GM18873 (cell line): Measurements from ENCODE around the gene PEBP1.
"Not testable (repeated sequence)": the region's sequence is repeated elsewhere in the genome, so short reads cannot be mapped to it uniquely, and the experiment has no call there.

Source experiments
- ATAC-seq: cut with Tn5 transposase; IDR thresholded peaks from one replicate; pipeline ENCODE4 v1.9.1; 2021; ENCODE audit warnings: mild to moderate bottlenecking, moderate library complexity, moderate number of reproducible peaks; ENCODE audit not compliant: unreplicated experiment, low FRiP score

Gene PEBP1

DNA sequence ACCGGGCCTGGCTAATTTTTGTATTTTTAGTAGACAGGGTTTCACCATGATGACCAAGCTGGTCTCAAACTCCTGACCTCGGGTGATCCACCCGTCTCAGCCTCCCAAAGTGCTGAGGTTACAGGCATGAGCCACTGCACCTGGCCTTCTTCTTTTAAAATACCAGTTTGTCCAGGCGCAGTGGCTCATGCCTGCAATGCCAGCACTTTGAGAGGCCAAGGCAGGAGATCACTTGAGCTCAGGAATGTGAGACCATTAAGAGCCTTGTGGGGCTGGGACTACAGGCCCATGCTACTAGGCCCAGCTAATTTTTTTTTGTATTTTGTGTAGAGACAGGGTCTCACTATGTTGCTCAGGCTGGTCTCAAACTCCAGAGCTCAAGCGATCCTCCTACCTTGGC lies 8.1 kb upstream of the PEBP1 start:
- no peak for ATAC-seq

DNA sequence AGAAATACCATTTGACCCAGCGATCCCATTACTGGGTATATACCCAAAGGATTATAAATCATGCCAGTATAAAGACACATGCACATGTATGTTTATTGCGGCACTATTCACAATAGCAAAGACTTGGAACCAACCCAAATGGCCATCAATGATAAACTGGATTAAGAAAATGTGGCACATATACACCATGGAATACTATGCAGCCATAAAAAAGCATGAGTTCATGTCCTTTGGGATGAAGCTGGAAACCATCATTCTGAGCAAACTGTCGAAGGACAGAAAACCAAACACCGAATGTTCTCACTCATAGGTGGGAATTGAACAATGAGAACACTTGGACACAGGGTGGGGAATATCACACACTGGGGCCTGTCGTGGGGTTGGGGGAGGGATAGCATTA lies 6.5 kb upstream of the PEBP1 start:
- not testable (repeated sequence) for ATAC-seq

DNA sequence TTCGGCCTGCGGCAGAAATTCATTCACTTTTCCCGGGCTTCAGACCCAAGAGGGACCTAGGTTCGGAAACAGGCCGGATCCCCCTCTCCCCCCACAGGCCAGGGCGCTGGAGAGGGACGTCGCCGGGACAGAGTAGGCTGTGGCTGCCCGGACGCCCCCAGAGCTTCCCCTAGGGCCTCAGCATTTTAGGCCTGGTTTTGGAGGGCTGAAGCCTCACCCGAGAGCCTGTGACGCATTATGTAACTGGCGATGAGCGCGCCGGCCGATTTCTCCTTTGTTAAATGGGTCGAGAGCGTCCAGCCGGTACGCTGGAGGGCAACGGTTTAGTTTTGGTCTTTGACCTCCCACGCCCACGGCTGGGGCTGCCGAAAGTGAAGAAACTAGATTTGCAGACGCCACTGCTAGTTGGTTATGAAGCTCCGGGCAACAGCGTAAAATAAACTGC lies 657 bp downstream of the PEBP1 start:
- ATAC-seq = peak; percentile 24

DNA sequence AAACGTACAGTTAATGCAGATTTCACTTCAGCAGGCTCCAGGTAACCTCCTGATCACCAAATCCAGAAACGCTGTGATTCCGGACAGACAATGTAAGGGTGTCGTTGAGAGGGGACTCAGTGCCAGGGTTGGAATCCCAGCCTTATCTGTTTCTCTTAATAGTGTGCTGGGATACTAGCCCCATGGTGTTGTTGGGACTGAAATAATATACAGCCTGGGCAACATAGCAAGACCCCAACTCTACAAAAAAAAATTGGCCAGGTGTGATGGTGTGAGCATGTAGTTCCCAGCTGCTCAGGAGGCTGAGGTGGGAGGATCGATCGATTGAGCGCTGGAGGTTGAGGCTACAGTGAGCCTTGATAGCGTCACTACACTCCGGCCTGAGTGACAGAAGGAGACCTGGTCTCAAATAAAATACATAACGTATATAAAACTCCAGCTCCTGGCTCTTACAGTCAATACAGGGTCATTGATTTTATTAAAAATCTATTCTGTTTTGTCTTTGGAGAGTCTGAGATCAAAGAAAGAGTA lies 1.3 kb downstream of the PEBP1 start:
- no peak for ATAC-seq

DNA sequence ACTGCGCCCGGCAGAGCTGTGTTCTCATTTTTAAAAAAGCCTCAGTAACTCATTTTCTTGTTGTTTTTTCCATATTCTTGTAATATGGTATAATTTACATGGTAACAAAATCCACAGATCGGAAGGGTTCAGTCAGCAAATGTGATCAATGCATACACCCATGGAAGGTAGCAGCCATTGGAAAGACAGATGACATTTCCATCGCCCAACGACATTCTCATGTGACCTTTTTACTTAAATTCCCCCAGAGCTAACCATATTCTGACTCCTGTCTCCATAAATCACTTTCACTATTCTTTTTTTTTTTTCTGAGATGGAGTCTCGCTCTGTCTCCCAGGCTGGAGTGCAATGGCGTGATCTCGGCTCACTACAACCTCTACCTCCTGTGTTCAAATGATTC lies 4.9 kb downstream of the PEBP1 start:
- no peak for ATAC-seq

DNA sequence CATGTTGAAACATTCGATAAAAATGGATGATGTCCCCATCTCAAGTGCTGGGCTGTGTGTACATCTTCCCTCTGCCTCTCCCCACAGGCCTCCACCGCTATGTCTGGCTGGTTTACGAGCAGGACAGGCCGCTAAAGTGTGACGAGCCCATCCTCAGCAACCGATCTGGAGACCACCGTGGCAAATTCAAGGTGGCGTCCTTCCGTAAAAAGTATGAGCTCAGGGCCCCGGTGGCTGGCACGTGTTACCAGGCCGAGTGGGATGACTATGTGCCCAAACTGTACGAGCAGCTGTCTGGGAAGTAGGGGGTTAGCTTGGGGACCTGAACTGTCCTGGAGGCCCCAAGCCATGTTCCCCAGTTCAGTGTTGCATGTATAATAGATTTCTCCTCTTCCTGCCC lies 8.6 kb downstream of the PEBP1 start:
- ATAC-seq = no peak

DNA sequence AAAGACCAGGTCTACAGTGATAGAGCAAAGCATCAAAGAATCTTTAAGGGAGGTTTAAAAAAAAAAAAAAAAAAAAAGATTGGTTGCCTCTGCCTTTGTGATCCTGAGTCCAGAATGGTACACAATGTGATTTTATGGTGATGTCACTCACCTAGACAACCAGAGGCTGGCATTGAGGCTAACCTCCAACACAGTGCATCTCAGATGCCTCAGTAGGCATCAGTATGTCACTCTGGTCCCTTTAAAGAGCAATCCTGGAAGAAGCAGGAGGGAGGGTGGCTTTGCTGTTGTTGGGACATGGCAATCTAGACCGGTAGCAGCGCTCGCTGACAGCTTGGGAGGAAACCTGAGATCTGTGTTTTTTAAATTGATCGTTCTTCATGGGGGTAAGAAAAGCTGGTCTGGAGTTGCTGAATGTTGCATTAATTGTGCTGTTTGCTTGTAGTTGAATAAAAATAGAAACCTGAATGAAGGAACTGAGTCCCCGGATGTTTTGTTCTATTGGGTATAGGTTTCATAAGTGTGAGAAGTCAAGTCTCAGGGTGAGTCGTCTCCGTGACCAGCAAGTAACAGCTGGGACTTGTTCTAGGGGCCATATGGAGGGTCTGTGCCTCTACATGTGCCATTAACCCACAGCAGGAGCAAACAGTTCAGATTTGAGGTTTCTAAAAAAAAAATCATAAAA lies 9.3 kb downstream of the PEBP1 start:
- no peak for ATAC-seq

DNA sequence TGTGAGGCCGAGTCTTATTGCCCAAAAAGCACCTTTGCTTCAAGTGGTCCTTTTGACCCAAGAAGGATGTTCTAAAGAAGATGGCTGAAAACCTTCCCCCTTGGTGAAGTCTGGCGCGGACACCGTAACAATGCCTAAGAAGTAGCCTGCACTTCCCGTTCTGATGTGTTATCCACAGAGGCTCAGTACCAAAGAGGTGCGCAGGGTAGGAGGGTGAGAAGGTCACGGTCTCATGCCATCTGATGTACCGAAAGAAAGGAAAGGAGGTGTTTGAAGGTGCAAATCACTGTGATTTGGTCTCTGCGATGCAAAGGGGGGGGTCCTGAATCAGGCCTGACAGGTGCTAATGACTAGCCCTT lies 9.9 kb downstream of the PEBP1 start:
- ATAC-seq = no peak

DNA sequence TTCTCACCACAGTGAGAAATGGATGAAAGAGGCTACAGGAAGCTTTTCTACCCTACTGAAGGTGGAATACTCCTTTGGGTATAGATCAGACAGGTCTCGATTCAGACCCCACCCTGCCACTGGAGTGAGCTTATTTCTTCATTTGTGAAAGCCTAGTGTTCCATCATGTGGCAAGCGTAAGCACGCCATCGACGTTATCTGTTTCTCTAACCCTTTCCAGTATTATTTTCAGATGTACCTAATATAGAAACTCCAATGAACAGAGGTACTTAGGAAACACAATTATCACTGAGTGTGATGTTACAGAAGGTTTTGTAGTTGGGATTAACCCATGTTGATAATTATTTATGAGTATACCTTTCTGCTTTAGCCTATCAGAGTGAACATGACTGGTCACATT lies 12.4 kb downstream of the PEBP1 start:
- no peak for ATAC-seq

DNA sequence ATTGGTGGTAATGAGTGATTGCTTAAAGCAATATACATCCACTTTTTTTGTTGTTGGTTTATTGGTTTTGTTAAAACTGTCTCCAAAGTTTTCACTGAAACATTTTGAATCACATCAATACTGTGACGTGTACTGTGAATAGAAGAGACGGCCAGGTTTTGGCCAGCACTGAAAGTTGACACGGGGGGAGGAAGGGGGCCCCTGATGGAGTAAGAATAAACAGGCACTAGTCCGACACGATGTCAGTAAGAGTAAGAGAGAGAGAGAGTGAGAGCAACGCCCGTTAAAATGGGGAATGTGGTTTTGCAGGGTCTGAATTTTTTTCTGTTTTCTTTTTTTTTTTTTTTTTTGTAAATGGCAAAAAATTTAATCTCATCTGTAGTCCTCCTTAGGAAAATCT lies 14.7 kb downstream of the PEBP1 start:
- ATAC-seq = no peak

DNA sequence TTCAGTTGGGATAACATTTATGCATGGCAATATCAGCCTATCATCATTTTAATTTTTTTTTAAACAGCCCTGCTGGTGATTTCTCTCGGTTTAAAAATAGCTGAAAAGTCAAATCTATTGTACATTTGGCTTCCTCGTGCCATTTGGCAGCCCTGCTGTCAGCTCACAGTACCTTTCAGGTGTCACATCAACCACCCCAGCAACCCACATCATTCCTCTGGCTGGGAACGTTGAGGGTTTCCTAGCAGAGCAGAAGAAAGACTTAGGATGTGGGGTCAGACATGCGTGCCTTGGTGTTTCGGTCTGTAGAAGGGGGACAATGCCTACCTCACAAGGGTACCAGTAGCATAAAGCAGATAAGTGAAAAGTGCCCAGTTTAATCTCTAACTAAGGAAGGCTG lies 15.8 kb downstream of the PEBP1 start:
- ATAC-seq = no peak

DNA sequence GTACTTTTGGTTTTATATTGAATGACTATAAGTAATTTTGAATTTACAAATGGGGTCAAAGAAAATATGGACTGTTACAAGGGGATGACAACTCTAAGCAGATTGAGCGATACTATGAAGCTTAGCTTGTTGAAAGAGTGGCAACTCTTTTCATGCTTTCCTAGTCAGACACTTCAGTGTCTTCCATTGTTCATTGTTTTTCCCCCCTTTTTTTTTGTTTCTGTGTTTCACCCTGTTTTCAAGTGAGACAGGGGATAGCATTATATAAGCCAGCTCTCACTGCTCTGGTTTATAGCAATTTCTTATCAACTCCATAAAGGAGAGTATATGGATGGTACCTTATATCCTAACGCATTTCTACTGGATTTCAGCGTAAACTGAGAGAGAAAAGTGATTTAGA lies 24.6 kb downstream of the PEBP1 start:
- no peak for ATAC-seq

DNA sequence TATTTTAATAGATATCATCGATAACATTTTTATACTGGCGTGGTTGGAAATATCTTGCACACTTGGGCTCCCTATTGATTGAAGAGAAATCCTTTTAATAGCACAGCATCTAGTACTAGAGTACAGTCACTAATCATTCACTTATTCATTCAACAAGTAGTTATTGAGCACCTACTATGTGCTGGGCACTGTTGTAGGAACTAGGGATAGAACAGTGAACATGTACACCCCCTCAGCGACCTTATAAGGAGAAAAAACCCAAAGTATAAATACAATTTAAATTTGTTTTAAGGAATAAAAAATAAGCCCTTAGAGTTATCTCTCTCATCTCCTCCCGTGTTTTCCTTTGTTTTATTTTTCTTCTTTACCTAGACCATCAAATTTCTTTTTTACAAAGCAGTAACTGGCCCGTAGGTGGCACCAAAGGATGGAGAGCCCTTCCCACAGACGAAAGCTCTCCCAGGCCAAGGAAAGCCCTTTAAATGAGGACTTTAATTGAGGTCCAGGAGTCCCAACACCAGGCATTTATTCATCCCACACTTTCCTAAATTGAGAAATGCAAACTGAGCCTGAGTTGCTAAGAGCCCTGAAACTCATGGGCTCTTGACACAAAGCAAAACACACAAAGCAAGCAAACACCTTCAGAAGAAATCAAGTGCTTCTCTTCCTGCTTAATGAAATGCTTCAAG lies 29.0 kb downstream of the PEBP1 start:
- ATAC-seq = no peak

DNA sequence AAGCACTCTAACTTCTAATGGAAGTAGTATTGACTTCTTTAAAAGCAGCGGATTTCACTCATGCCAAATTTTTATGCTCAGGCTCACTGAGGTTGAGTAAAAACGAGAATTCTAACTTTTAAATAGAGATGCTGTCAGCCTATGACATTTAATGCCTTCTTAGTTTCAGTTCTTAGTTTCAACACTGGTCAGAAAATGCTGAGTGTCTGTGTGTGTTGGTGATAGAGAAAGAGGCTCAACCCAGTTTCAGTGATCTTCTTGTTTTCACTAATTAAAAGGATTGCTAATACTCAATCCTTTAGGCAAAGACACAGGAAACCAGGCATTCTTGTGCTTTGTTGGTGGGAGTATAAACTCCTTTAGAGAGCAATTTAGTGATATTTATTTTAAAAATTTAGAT lies 31.0 kb downstream of the PEBP1 start:
- ATAC-seq = peak; percentile 94

DNA sequence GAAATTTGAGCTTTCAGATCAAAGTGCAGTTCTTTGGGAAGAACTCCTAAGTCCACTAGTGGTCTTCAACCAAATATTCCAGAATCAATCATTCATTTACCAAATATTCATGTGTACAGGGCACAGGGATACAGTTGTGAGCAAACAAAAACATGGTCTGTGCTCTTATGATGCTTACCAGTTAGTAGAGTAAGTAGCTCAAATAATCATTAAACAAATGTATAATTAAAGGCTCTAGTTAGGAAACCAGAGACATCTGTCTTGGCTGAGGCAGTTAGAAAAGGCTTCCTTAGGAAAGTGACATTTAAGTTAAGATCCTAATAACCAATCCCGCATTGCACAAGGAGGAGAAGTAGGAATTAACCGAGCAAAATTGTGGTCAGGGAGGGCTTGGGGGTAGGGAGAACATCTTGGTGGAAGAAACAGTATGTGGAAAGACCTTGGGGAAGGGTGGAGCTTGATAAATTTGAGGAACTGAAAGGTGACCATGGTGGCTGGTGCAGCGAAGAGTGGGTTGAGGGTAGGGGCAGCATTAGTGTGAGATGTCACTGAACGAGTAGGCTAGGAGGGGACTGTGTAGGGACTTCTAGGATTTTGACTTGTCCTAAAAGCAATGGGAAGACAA lies 40.0 kb downstream of the PEBP1 start:
- no peak for ATAC-seq

DNA sequence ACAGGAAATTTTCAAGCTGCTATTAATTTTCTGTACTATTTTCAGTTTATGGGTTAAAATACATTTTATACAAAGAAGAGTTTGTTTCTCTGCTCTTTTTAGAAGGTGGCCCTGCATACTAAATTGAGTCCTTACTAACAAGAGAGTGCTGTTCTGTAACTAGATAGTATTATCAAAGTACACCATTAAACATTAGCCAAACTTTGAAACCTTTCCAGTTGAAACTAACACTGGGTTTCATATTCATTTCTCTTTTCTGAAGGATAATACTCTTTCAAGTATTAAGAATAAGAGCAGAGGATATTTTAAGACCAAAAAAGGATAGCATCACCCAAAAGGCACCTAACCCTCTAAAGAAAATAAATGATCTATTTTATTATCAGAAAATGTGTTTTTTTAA lies 47.2 kb downstream of the PEBP1 start:
- no peak for ATAC-seq

DNA sequence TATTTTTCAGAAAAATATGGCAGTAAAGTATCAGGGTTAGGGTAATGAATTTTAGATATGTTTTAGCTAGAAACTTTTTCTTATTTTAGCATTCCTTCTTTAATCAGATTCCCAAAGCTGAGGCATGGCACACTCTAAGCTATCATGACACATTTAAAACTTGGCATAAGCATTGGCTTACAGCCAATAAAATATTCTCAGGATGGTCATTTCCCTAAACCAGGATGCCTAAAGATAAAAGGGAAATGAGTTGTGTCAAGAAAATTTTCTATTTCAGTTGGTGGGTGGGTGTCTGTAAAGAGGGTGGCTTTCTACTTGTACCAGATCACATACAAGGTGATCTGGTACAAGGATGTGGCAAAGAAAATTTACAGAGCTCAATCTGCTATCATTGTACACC lies 47.8 kb downstream of the PEBP1 start:
- no peak for ATAC-seq

DNA sequence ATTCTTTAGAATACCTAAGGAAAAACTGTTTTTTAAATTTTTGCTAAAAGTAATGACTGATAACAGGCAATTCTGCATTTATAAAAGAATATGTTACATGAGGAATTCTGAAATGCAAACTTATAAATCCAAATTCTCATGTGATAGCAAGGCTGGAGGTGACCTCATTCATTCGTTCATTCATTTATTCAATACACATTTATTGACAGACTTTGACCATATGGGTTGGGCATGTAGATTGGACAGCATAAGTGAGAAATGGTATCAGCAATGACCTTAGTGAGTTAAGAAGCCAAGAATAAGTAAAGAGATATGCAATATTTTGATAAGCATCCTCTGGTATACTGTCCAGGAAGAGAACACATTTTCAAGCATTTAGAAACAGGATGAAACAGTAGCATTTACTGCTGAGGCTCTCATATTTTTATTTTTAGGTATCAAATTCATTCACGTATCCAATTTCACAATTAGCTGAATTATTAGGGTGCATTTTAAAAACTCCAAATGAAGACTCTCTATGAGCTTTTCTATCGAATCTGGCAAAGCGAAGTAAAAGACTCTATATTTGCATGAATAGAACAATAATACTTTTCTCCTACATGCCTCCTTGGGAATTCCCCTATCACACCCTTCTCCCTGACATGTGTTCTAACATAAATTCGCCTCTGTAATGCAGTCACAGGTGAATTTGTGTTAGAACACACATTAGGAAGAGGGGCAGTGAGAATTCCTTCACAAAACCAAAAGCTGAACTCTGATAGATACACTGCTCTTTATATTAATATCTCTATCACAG lies 49.9 kb downstream of the PEBP1 start:
- ATAC-seq = no peak

DNA sequence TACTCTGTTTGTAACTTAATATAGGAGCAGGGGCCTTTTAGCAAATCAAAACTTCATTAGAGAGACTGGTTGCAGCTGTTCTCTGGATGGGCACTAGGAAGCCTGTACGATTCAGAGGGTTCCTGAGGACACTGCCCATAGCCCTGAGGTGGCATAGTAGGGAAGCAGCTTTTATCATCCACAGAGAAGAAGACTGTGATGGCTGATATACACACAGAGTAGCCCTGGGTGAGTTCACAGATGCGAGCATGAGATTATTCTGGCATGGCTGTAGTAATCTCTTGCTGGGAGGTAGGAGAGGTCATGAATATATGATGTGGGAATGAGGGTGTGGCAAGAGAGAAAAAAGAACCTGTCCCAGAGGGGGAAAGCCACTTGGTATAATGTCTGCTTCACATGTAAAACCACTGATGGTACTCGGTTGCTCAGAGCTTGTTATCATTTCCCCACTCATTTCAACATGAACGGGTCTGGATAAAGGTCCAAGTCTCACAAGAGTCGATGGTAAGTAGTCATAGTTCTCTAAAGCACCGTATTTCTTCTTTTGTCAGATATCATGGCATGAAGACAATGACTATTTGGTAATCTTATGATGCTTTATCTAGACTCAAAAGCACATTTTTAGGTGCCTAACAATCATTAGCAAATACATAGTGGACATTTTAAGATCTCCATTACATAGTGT lies 52.0 kb downstream of the PEBP1 start:
- ATAC-seq = no peak

DNA sequence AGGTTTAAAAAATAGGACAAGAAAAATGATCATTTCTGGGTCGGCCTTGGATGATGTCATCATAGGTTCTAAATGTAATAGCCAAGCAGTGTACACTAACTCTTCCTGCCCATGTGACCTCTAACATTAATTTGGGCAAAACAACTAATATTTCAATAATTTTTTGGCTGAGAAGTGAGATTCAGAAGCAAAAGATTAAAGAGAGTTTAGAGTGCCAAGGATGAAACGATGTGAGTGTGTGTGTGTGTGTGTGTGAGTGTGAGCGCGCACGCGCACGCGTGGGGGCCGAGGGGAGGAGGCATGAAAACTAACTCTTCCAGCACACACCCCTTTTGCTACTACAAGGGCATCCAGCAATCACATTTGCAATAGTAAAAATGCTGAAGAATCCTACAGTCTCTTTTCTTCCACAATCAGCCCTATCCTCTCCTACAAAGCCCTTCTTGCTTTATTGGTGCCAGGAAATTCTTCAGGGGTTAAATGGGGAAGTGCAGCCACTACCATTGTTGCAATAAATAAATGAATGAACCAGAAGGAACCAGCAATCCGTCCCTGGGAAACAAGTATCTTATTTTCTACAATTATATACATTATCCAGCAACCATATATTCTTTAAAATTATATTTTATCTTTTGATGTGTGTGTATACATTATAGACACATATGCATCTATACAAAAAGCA lies 52.9 kb downstream of the PEBP1 start:
- no peak for ATAC-seq
